HG03342 (cell line): ENCODE data around the gene FTO.

ENCODE experiments used
- ATAC-seq: cut with Tn5 transposase; IDR thresholded peaks from one replicate; pipeline ENCODE4 v1.9.1; 2021; ENCODE audit warnings: mild to moderate bottlenecking, moderate library complexity; ENCODE audit not compliant: unreplicated experiment

FTO gene

DNA sequence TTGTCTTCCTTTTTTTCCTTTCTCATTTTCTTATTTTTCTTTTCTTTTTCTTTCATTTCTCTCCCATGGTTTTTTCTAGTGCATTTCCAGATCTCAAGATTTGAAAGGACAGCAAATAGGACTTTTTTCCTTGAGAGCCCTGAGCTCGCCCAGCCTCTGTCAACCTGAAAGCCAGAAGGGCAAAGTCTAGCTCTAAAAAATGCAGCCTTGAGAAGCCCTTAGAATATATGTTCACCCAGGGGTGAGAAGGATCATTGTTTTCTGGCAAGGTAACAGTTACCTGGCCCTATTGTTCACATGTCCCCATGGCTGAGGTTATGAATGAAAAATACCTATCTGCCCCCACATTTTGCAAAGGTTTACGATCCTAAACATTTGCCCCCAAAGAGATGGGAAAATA lies 364.3 kb downstream of the FTO start:
- ATAC-seq = no peak

DNA sequence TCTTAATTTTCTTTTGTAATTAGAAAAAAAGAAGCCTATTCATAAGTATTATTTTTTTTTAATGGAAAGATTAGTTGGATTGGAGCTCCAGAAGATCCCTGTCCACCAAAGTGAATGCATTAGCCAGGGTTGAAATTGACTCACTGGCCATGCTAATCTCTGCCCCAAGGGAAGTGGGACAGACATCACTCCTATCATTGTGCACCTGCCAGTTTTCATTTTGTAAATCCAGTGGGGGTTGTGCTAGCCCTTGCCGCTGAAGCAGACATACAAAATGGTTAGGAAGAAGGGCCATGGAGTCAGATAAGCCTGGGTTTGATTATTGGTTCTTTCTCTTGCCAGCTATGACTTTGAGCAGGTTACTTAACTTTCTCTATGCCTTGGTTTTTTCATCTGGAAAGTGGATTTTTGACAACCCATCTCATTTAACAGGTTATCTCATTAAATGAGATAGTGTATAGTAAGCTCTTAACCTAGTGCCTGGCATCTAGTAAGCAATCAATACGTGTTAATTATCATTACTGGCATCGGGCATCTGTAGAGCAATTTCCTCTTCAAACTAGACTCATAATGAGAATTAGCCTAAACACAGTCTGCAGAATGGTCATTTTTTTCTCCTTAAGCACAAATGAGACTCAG lies 365.8 kb downstream of the FTO start:
- no peak for ATAC-seq

DNA sequence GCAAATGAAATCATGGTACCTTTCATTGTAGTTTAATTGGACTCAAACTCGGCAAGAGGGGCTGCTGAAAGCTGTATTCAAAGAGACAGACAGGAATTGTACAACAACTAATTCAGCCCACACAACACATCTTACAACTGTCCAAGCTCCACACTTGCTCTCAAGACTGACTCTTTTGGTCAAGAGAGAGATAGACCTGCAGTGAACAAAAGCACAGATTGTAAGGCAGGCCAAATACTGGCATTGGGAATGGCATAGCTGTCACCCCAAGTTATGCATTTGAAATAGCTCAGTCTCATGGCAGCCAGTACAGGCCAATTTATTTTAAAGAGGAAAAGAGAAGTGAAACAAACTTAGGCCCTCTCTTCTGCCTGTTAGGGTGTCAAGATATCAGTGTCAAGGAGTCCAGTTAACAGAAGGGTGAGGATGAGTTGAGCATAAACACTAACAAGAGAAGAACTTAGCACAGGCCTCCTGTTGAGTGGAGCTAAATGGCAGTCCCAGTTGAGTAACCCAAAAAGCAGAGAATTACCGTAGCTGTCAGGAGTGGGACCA lies 366.9 kb downstream of the FTO start:
- peak; percentile 77 for ATAC-seq

DNA sequence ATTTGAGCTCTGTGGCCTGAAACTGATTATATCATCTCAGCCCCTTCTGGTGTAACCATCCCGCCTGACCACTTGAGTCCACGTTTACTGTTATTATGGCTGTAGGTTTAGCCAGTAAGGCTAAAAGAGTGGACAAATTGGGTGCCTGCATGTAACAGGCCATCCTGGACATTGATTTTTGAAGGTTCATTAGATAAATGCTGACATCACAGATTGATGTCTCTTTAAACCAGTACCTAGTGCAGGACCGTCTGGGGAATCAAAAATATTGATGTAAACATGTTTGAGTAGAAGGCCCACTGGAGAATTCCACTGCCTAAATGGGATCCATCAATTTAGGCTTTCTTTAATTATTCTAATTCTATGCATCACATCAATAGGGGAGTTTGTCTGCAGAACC lies 367.6 kb downstream of the FTO start:
- no peak for ATAC-seq

DNA sequence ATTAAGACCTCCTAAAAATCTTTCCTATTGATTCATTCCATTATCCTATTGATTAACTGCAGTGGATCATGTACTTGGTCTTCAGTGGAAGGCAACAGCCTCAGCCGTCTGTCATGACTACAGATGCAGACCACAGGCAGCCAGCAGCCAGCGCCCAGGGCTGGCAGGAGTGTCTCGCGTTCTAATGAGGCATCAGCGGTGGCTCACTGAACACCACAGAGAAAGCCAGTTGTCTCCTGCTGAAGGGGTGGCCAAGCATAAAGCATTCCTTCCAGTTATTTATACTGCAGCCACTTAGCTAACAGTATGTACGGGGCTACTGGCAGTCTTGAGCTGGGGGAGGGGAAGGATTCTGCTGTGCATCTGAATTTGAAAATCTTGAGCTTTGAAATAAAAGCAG lies 368.3 kb downstream of the FTO start:
- no peak for ATAC-seq

DNA sequence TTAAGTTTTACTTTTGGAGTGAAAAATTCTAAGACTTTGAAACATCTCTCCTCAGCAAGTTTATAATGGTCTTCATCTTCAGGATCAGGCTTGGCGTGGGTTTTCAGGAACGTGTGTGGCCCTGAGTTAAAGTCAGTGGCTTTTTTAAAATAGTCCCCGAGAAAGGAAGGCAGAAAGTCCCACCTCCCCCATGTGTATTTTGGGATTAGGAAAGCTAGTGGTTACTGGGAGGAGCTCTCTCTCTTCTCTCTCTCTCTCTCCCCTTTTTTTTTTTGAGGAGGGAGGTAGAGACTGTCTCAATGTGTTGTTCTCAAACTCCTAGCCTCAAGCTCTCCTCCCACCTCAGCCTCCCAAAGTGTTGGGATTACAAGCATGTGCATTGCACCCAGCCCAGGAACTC lies 369.4 kb downstream of the FTO start:
- no peak for ATAC-seq

DNA sequence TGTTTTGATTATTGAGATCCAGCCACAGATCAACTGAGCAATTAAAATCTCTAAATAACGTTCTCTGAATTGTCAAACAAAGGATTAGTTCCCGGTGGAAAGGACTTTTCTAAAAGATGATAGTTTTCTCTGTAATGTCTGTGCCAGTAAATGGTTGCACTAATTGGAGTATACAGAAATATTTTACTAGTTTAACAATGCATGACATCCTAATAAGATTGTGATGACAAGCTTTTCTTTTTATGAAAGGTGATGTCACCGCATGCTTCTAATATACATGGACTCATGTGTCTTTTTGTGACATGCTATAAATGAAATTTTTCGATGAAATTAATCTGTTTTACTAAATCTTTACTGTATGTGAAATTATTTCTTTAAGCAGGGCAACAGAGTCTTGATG lies 371.5 kb downstream of the FTO start:
- no peak for ATAC-seq

DNA sequence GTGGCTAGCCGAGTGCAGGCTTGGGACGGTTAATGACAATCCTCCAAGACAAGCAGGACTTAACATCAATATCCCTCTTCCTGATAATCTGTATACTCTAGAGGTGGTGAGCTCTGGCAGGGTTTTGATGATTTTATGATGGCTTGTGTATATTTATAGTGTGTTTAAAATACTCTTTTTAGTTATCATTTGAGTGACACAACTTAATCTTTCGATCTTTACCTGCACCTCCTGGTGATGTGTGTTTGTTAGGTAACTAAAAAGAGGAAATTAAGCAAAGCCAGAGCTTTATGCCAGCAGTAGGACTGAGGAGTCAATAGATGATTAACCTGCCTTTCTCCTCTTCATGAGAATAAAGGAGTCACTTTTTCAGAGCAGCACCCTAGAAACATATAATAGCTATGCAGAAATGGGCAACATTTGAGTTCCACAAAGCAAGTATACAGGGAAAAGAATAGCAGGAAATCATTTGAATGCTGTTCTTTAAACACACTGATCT lies 372.1 kb downstream of the FTO start:
- ATAC-seq = no peak

DNA sequence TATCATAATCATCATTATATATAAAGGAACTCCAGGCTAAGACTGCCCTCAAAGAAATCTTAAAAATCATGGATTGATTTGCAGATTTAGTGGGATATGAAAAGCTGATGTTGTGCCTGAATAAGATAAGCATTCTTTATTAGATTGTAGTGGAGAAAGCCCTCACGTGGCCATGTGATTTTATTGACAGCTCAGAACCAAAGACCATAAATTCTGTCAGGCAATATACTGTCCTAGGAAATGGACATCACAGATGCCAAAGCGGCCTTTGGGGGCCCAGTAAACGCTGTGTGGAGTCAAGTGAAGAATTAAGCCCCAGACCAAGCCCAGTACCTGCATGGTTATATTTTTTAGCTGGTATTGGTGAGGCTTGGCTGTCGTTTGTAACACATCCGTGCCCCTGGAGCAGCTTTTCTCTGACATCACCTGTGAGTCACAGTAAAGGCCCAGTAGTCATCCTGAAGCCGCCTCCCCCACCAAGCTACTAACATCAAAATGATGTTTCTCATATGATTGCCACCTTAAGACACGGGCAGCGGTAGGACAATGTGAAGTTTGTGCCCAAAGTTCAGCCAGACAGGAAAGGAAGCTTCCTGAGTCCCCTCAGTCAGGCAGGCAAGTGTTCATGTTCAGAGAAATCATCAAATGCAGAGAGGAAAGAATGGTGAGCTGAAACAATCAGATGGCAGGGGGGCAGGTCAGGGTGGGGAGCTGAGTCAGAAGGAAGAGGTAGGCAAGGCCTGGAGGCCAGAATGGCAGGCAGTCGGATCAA lies 373.3 kb downstream of the FTO start:
- no peak for ATAC-seq

DNA sequence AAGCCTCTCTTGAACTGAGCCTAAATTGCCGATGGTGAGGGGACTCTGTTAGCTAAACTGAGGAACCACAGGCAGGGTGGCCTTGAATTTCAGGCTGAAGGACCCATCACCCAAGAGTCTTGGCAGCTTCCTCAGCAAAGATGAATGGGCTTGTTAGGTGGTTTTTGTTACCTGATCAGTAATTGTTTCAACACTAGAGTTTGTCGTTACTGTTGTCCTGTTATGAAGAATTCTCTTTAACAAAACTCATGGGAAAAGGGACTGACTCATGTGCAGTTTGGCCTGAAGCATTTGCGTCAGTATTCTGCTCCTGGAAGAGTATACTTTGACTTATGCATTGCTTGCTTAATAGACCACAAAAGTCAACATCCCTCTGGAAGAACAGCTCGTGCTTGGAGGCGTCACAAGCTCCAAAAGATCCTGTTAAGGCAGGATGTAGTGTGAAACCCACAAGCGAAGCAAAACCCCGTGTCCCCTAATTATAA lies 376.6 kb downstream of the FTO start:
- no peak for ATAC-seq

DNA sequence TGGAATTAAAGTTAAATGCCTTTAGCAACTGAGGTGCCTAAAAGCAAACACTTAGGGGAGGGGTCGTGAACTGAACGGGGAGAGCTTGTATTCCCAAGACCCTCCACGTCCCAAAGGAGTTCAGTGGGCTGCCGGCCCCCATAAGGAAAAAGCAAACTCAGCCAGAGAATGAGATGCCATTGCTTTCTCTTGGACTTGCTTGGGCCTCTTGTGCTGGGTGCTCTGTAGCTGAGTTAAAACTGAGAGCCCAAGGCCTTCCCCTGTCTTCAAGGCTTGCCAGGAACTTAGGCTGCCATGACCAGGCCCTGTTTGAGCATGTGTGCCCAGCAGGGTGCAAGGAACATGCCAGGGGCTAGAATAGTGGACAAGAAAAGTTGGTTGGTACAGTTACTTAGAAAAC lies 382.8 kb downstream of the FTO start:
- ATAC-seq = no peak

DNA sequence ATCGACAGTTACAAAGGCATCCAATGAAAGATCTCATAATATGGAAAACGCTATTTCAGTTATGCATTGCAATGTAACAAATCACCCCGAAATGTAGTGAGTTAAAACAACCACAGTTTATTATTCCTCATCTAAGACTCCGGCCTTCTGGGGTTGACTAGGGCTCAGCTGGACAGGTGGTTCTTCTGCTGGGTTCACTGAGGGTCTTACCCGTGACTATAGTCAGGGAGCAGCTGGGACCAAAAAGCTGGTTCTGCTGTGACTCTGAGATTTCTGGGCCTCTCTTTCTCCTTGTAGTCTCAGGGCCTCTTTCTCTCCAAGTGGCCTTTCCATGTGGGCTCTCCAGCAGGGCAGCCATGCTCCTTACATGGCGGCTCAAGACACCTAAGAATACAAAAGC lies 386.6 kb downstream of the FTO start:
- no peak for ATAC-seq

DNA sequence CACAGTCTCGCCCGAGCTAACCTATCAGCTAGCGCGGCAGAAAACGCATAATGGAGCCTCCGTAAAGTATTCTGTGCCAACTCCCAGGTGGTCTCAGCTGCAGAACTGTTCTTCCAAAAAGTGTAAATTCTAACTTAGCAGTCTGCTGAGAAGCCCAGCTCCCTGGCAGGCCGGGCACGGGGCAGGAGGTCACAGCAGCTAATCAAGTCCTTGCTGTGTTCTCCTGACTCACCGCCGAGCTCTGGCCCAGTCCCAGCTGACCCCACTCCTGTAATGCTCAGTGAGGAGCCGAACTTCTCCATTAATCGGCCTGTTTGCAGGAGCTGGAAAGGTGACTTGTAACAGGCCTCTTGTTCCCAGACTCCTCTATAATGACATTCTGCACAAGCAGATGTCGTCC lies 389.3 kb downstream of the FTO start:
- ATAC-seq = no peak

DNA sequence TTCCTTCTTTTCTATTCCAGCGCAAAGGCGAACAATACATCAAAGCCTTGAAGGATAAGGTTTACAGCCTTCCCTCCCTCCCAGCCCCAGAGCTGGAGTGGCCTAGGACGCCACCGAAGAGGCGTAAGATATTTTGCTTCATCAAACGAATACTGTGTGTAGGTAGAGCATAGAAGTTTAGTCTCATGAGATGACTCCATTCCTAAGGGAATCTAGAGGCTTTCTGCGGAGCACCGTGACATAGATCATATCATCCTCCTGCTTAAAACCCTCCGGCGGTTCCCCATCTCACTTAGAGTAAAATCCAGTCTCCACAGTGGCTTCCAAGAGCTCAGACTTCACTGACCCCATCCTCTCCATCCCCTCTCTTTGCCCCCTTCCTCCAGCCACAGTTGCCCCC lies 390.7 kb downstream of the FTO start:
- ATAC-seq = no peak

DNA sequence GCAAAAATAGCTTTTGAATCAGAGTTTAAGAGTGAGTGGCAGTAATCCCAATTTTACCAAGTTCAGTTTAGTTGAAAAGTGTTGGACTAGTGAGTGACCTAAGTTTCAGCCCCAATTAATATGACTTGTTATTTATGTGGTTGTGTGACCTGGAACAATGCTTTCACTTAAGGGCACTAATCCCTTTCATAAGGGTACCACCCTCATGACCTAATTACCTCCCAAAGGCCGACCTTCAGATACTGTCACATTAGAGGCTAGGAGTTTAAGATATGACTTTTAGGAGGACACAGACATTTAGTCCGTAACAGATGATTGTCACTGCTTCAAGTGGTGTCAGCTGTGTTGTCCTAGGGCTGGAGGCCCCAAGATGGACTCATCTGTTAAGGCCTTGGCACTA lies 392.7 kb downstream of the FTO start:
- no peak for ATAC-seq

DNA sequence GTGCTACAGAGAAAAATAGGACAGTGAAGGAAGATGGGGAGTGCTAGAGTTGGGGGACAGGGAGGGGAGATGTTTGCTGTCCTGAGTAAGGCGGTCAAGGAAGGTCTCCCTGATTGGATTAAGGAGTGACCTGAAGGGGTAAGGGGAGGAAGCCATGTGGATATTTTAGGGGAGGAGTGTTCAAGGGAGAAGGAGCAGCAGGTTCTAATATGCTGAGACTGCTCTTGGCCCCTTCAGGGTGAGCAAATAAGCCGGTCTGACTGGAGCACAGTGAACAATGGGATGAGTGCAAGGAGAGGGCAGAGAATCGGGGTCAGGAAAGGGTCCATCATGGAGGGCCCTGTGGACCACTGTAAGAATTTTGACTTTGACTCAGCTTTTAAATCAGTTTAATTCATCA lies 393.8 kb downstream of the FTO start:
- no peak for ATAC-seq

DNA sequence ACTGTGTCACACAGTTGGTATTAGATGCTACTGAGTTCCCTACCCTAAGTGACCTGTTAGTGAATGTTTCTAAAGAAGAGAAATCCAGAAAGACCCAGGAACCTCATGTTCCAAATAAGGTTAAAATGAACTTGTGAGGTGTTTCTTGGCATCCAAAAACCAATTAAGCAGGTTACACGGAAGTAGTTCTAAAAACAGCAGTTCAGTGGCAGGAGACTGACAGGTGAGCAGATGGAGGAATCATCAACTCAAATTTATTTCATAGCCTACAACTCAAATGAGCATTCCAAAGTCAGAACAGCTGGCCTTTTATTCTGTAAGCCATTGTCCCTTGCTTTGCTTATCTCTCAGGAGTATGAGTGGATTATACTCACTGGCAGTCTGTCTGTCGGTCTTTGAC lies 394.3 kb downstream of the FTO start:
- no peak for ATAC-seq

DNA sequence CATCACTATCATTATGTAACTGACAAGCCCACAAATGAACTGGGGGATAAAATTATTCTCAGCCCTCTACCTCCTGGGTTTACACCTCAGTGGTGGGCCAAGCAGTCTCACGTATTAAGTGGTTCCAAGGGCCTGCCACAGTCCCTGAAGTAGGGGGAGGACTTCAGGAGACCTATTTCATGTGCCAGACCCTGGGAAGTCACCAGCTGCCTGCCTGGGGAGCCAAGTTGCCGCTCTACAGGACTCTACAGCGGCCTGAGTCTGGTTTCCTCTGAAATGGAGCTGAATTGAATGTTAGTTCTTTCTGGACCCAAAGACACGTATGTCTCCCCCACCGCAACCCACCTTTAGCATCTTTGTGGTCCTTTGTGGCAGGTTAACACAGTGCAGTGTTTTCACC lies 395.7 kb downstream of the FTO start:
- no peak for ATAC-seq

DNA sequence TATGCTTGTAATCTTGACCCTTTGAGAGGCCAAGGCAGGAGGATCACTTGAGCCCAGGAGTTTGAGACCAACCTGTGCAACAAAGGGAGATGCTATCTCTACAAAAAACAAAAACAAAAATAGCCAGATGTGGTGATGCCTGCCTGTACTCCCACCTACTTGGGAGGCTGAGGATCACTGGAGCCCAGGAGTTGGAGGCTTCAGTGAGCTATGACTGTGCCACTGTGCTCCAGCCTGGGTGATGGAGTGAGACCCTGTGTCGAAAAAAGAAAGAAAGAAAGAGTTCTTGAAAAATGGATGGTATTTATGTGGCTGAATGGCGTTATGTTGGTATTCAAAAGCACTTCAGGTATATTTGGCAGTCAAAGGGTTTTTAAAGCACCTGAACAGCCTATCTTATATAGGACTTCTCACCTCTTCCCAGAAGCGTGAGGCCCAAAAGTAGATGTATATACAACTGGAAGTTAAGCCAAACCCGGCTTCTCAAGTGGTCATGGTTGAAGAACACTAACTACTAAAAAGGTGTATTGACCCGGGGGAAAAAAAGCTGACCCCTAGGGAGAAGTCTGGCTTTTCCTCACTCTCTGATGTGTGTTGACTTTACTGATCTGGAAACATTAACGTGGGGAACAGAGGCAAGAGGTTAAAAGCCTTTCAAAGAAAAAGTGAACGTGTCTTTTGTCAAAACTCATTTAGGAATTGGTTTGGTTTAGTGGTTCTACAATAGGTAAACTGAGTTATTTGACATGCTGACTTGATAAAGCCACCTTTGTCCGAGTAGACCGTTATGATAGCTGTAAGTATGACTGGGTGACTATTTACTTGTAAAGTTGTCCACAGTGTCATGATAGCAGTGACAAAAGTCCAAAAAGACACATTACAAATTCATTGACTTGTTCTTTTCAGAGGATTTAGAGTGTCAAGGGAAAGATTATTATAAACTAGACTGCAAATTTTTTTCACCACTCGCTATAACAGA lies 399.2 kb downstream of the FTO start:
- no peak for ATAC-seq

DNA sequence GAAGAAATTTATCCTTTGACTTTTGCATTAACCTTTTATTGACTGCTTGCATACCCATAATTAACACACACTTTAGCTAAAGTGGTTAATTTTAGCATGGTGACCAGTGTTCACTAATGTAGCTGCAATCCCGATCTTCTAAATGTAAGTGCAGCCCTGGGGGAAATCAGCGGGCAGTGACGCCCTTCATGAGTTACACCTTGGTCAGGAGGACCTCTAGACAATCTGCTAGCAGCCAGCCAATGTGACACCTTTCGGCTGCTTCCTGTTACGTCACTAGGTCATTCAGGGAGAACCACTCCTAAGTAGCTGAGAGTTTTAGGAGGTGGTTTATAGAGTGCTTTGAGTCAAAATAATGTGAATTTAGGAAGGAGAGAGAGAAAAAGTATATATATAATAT lies 402.1 kb downstream of the FTO start:
- ATAC-seq = no peak

DNA sequence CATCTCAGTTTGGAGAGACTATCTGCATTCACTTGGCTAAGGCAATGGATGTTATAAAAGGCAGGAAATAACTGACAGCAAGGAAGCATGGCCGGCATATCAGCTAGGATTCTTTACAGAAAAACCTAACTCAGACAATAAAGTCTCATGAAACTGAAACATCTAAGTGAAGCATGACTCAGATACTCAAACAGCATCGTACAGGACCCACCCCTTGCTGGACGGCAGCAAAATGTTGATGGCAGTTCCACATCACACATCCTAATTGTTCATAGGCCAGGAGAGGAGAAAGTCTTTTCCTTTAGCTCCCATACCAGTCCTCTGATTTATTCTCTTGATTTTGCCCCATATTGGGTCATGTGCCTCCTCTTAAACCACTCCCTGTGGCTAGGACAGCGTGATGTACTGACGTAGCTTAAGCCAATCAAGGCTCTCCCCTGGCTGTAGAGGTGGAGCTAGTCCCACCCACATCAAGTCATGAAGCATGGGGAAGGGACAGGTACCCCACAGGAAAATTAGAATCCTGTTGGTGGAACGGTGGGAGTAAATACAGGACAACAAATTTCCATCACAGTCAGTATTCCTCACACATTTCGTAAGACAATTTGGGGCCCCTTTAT lies 403.7 kb downstream of the FTO start:
- no peak for ATAC-seq
